Measurements from ENCODE around the gene PSMG3. TPM values are rescaled to one million over a fixed set of nuclear protein-coding genes. Genes with fewer than 3 reads are reported as not detected.

PSMG3 gene
- total RNA-seq, 1 experiment from 2014 or later: 59.4 TPM

GRCh38 chr7:1591396-1591795 is 21.6 kb upstream of the PSMG3 start:
- CTCF ChIA-PET: no interaction called here
- Histone ChIP-seq H3K36me3 (ENCODE audit: control insufficient read depth, insufficient read depth, low read length) (no peaks in the 10 kb centered on the region), H3K9me3 (ENCODE audit: control insufficient read depth, insufficient read depth, low read depth, low read length) (0 out of 2 replicates have a peak, but pooled peaks cover 6% of the 10 kb centered on the region), H3K27ac (ENCODE audit: low read length) (no peak overlapping the region), H3K4me1 (ENCODE audit: control insufficient read depth, insufficient read depth, low read length) (peaks cover 7% of the 10 kb centered on the region; the same call in 1 of the 2 replicates), H3K27me3 (ENCODE audit: control insufficient read depth, insufficient read depth, low read length) (peaks cover 14% of the 10 kb centered on the region; the same call in 1 of the 2 replicates), H3K4me3 (ENCODE audit: low read depth in 2 of 2, low read length in 2 of 2) (no peak overlapping the region)
- DNase-seq (ENCODE audit: low read depth, low spot score) (no peak), ATAC-seq (no peak)
- TF ChIP-seq POLR2AphosphoS5 (IDR thresholded peaks at IDR 0.05; ENCODE audit: low read depth, low read length): no peak
- no peak for TF ChIP-seq TCF7L2 (IDR thresholded peaks at IDR 0.05; ENCODE audit: low read depth, low read length)
- no peak for TF ChIP-seq SIN3A (IDR thresholded peaks at IDR 0.05; ENCODE audit: borderline replicate concordance, insufficient read depth, low read depth, low read length)
- TF ChIP-seq REST (IDR thresholded peaks at IDR 0.05; ENCODE audit: insufficient read depth in 1 of 2, low read depth in 2 of 2, low read length in 1 of 2): no peak
- TF ChIP-seq CTCF (IDR thresholded peaks at IDR 0.05): no peak
- no TSS peak for BruUV-seq (replicated peaks)
- POLR2A ChIA-PET: interaction anchor here (0.7 kb wide), 1 partner anchor 595 kb away, joined by 3 read pairs; no protein-coding TSS in a partner anchor
- intact Hi-C loops (cut with micrococcal nuclease; ENCODE audit: unreplicated experiment): no loop called here
- in situ Hi-C loops (cut with HindIII; ENCODE audit: low pct_unique_long_range_greater_than_20kb, low sequenced_read_pairs): no loop called here

- Histone ChIP-seq H3K4me3 (ENCODE audit: low read depth in 2 of 2, low read length in 2 of 2) (no peak overlapping the region), H3K27me3 (ENCODE audit: control insufficient read depth, insufficient read depth, low read length) (peaks cover 13% of the 10 kb centered on the region; the same call in 1 of the 2 replicates), H3K27ac (ENCODE audit: low read length) (no peak overlapping the region), H3K4me1 (ENCODE audit: control insufficient read depth, insufficient read depth, low read length) (peaks cover 9% of the 10 kb centered on the region; the same call in 1 of the 2 replicates), H3K36me3 (ENCODE audit: control insufficient read depth, insufficient read depth, low read length) (no peaks in the 10 kb centered on the region), H3K9me3 (ENCODE audit: control insufficient read depth, insufficient read depth, low read depth, low read length) (0 out of 2 replicates have a peak, but pooled peaks cover 6% of the 10 kb centered on the region)
- TF ChIP-seq TCF7L2 (IDR thresholded peaks at IDR 0.05; ENCODE audit: low read depth, low read length) (no peak), CTCF (IDR thresholded peaks at IDR 0.05) (no peak), SIN3A (IDR thresholded peaks at IDR 0.05; ENCODE audit: borderline replicate concordance, insufficient read depth, low read depth, low read length) (no peak), POLR2AphosphoS5 (IDR thresholded peaks at IDR 0.05; ENCODE audit: low read depth, low read length) (no peak), REST (IDR thresholded peaks at IDR 0.05; ENCODE audit: insufficient read depth in 1 of 2, low read depth in 2 of 2, low read length in 1 of 2) (no peak)
- ChIA-PET CTCF (no interaction called here), POLR2A (no interaction called here)
- in situ Hi-C loops (cut with HindIII; ENCODE audit: low pct_unique_long_range_greater_than_20kb, low sequenced_read_pairs): no loop called here
- ATAC-seq (no peak), DNase-seq (ENCODE audit: low read depth, low spot score) (no peak)
- no TSS peak for BruUV-seq (replicated peaks)
- intact Hi-C loops (cut with micrococcal nuclease; ENCODE audit: unreplicated experiment): no loop called here
These were observed 21.1 kb upstream of the PSMG3 start for GRCh38 chr7:1590887-1591286.

All from Panc1 (cell line).